Prostate gland (tissue), 2 donors: ENCODE results near the gene TSPYL1. TPM values are rescaled to one million over a fixed set of nuclear protein-coding genes. Genes with fewer than 3 reads are reported as not detected.
"Not testable (repeated sequence)": the region's sequence is repeated elsewhere in the genome, so short reads cannot be mapped to it uniquely, and the experiment has no call there.

ENCODE experiments used
- DNase-seq: peaks from one replicate; pipeline ENCODE4 v3.0.0-alpha.2; 2019; ENCODE audit warnings: low spot score
- H3K27ac ChIP-seq, 2 donors: fragments of 200-600 bp; sonication (generic); 2 replicates each; pipeline ENCODE4 v1.5.1; 2017 to 2019
- H3K27me3 ChIP-seq: fragments of 200-600 bp; sonication (generic); replicated peaks from 2 replicates; pipeline ENCODE4 v1.5.1; 2019; ENCODE audit not compliant: insufficient read depth
- H3K36me3 ChIP-seq, 2 donors: fragments of 200-600 bp; sonication (generic); 1 replicate in 1 of 2; 2 replicates in 1 of 2; pipeline versions ENCODE4 v1.5.1 to v1.8.1; 2017 to 2019
- H3K4me1 ChIP-seq: fragments of 200-600 bp; sonication (generic); replicated peaks from 2 replicates; pipeline ENCODE4 v1.5.1; 2019
- H3K4me3 ChIP-seq, 2 donors: fragments of 200-600 bp; sonication (generic); 2 replicates each; pipeline ENCODE4 v1.5.1; 2017 to 2019
- H3K9me3 ChIP-seq: fragments of 200-600 bp; sonication (generic); 2 replicates; pipeline ENCODE4 v1.5.1; 2017
- CTCF ChIP-seq, 4 experiments: fragments of 200-600 bp in 2 of 4; fragments of 450-650 bp in 2 of 4; sonication (generic) in 2 of 4; IDR thresholded peaks; 1 replicate in 3 of 4; 2 replicates in 1 of 4; pipeline ENCODE4 v1.5.1; 2016 to 2019; ENCODE audit warnings: antibody characterized with exemption in 4 of 4, mild to moderate bottlenecking in 2 of 4, moderate library complexity in 2 of 4
- POLR2A ChIP-seq: fragments of 450-650 bp; IDR thresholded peaks from one replicate; pipeline ENCODE4 v1.6.1; 2016; ENCODE audit warnings: antibody characterized with exemption, mild to moderate bottlenecking
- POLR2AphosphoS5 ChIP-seq: sonication (generic); formaldehyde crosslinking; IDR thresholded peaks from one replicate; pipeline ENCODE4 v1.6.1; 2017; ENCODE audit warnings: antibody characterized with exemption
- WGBS: methylation state at CpG from one replicate; pipeline ENCODE4 v1.1.5; 2018; 5-methylcytosine and 5-hydroxymethylcytosine counted together
- intact Hi-C: fragments of 100-400 bp; cut with DNase I; formaldehyde crosslinking; loops from one replicate; pipeline ENCODE4 v1.14.2; 2022
- total RNA-seq, 2 donors: library from RNA; depleted of rRNA; stranded (reverse); fragments of >200 nt; gene quantifications; one replicate each; pipeline ENCODE4 v1.1.0, GENCODE V29; 2016

TSPYL1 gene
- total RNA-seq, 2 donors from 2014 or later: 112 to 159 TPM

DNA sequence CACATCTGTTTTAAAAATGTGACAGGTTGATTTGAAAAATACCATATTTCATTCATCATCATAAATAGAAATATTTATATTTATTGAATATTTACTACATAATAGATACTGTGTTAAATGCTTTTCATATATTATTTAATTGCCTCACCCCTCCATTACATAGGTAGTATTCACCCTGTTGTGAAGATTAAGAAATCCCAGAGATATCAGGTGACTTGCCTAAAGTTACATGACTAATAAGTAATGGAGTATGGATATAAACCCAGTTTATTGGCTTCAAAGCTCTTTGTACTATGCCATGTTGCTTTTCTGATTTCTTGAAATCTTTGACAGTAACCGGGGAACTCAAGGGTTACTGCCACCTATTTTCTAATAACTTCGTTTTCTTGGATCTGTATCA lies 10.1 kb upstream of the TSPYL1 start:
- no peak overlapping the region for H3K4me3 ChIP-seq
- no peaks in the 10 kb centered on the region for H3K36me3 ChIP-seq
- no peaks in the 10 kb centered on the region for H3K9me3 ChIP-seq
- no peaks in the 10 kb centered on the region for H3K27me3 ChIP-seq
- 88% methylated on average over 2 of the region's 2 CpGs for WGBS
- no peak overlapping the region for H3K27ac ChIP-seq
- intact Hi-C loops: loop anchor here (5.0 to 10.0 kb wide), 4 partner anchors 65 to 245 kb away; partner anchors contain the start of gene DSE
- H3K4me1 ChIP-seq: no peaks in the 10 kb centered on the region
- no peak for DNase-seq
- TF ChIP-seq CTCF (IDR thresholded peaks at IDR 0.05) (no peak), POLR2A (no peak), POLR2AphosphoS5 (no peak)

DNA sequence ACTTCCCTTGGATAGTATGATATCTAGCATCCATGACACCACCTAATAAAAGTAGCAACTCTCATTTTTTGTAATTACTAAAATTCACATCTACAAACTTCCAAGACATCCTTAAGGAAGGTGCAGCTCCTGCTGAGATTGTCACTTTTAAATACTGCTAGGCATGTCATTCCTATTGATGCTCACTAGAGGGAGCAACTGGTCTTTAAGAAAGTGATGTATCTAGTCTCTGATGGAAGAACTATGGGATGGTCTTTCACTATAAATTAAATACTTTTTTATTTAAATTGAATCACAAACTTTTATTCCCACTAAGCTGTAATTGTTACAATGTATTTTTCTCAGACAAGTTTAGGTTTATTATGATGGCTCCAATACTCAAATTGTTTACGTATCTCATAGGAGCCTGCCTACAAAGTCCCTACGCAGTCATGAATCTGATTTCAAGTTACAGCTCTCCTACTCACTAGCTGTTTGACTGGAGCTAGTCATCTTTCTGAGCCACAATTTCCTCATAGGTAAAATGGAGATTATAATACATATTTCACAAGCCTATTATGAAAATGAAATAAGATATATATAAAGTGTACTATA lies 8.1 kb upstream of the TSPYL1 start:
- H3K27ac ChIP-seq: no peak overlapping the region
- no peaks in the 10 kb centered on the region for H3K36me3 ChIP-seq
- no peaks in the 10 kb centered on the region for H3K9me3 ChIP-seq
- peak; percentile 7 for TF ChIP-seq POLR2AphosphoS5
- peak; percentile 62 to 87 (median 78) for TF ChIP-seq CTCF (IDR thresholded peaks at IDR 0.05)
- no peak for TF ChIP-seq POLR2A
- no peak for DNase-seq
- no peaks in the 10 kb centered on the region for H3K4me1 ChIP-seq
- whole genome bisulfite sequencing: 94% methylated on average over 2 of the region's 2 CpGs
- no peak overlapping the region for H3K4me3 ChIP-seq
- H3K27me3 ChIP-seq: no peaks in the 10 kb centered on the region
- intact Hi-C loops: loop anchor here (5.0 to 10.0 kb wide), 3 partner anchors 85 to 247 kb away; partner anchors contain the start of gene DSE

- H3K9me3 ChIP-seq: no peaks in the 10 kb centered on the region
- H3K4me3 ChIP-seq: no peak overlapping the region
- H3K27ac ChIP-seq: no peak overlapping the region
- DNase-seq: no peak
- intact Hi-C loops: loop anchor here (5.0 to 10.0 kb wide), 3 partner anchors 85 to 248 kb away; partner anchors contain the start of gene DSE
- WGBS: 94% methylated on average over 1 of the region's 1 CpG
- H3K27me3 ChIP-seq: no peaks in the 10 kb centered on the region
- H3K4me1 ChIP-seq: no peaks in the 10 kb centered on the region
- TF ChIP-seq POLR2A: no peak
- TF ChIP-seq POLR2AphosphoS5: no peak
- no peak for TF ChIP-seq CTCF (IDR thresholded peaks at IDR 0.05)
- no peaks in the 10 kb centered on the region for H3K36me3 ChIP-seq
Observed at GRCh38 chr6:116286773-116287358, 7.1 kb upstream of the TSPYL1 start.

DNA sequence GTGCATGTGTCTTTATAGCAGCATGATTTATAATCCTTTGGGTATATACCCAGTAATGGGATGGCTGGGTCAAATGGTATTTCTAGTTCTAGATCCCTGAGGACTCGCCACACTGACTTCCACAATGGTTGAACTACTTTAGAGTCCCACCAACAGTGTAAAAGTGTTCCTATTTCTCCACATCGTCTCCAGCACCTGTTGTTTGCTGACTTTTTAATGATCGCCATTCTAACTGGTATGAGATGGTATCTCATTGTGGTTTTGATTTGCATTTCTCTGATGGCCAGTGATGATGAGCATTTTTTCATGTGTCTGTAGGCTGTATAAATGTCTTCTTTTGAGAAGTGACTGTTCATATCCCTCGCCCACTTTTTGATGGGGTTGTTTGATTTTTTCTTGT lies 5.3 kb upstream of the TSPYL1 start:
- not testable (repeated sequence) for H3K4me1 ChIP-seq, H3K27ac ChIP-seq, H3K9me3 ChIP-seq, H3K36me3 ChIP-seq, H3K4me3 ChIP-seq, H3K27me3 ChIP-seq, DNase-seq
- intact Hi-C loops: loop anchor here (5.0 to 10.0 kb wide), 4 partner anchors 87 to 287 kb away; partner anchors contain the start of genes DSE and RWDD1
- 64% methylated on average over 4 of the region's 4 CpGs for WGBS

GRCh38 chr6:116283191-116283590 lies 3.5 kb upstream of the TSPYL1 start:
- Histone ChIP-seq H3K9me3 (no peaks in the 10 kb centered on the region), H3K27ac (no peak overlapping the region), H3K36me3 (no peaks in the 10 kb centered on the region), H3K27me3 (no peaks in the 10 kb centered on the region), H3K4me1 (peaks cover 3% of the 10 kb centered on the region), H3K4me3 (no peak overlapping the region)
- no peak for DNase-seq
- intact Hi-C loops: loop anchor here (5.0 to 10.0 kb wide), 2 partner anchors 252 to 289 kb away; partner anchors contain the start of gene RWDD1
- WGBS: 91% methylated on average over 1 of the region's 1 CpG
- no peak for TF ChIP-seq POLR2A
- TF ChIP-seq CTCF (IDR thresholded peaks at IDR 0.05): no peak
- TF ChIP-seq POLR2AphosphoS5: no peak
